ENCODE data around the gene KRTAP5-5.
"Not testable (repeated sequence)": the region's sequence is repeated elsewhere in the genome, so short reads cannot be mapped to it uniquely, and the experiment has no call there.

The KRTAP5-5 gene

GRCh38 chr11:1607156-1607845 lies 22.3 kb upstream of the KRTAP5-5 start:
- DNase-seq (ENCODE audit: low read depth, low spot score): not testable (repeated sequence)

- DNase-seq (ENCODE audit: low read depth, low spot score): not testable (repeated sequence)
These were observed 21.7 kb upstream of the KRTAP5-5 start for GRCh38 chr11:1607901-1608300.

GRCh38 chr11:1608363-1608762 lies 21.2 kb upstream of the KRTAP5-5 start, which contains the start of gene KRTAP5-3:
Gene KRTAP5-3 (minus strand): TSS chr11:1608463. CDS start chr11:1608385, 78 bp downstream.
- DNase-seq (ENCODE audit: low read depth, low spot score): no peak

- DNase-seq (ENCODE audit: low read depth, low spot score): no peak
These were observed 11.3 kb upstream of the KRTAP5-5 start for GRCh38 chr11:1618231-1618630.

- no peak for DNase-seq (ENCODE audit: low read depth, low spot score)
These were observed 10.1 kb upstream of the KRTAP5-5 start for GRCh38 chr11:1619449-1619848.

- DNase-seq (ENCODE audit: low read depth, low spot score): no peak
These were observed 7.5 kb upstream of the KRTAP5-5 start, which contains the start of gene KRTAP5-4 for GRCh38 chr11:1622086-1622485. Gene KRTAP5-4 (minus strand): TSS chr11:1622138. CDS start chr11:1622093, 45 bp downstream.

- no peak for DNase-seq (ENCODE audit: low read depth, low spot score)
These were observed 5.9 kb upstream of the KRTAP5-5 start for GRCh38 chr11:1623716-1624115.

- DNase-seq (ENCODE audit: low read depth, low spot score): no peak
These were observed 5.0 kb upstream of the KRTAP5-5 start for GRCh38 chr11:1624621-1625020.

GRCh38 chr11:1625541-1625940 lies 4.0 kb upstream of the KRTAP5-5 start:
- DNase-seq (ENCODE audit: low read depth, low spot score): no peak

- DNase-seq (ENCODE audit: low read depth, low spot score): no peak
These were observed 859 bp upstream of the KRTAP5-5 start for GRCh38 chr11:1628506-1629325.

- no peak for DNase-seq (ENCODE audit: low read depth, low spot score)
These were observed 696 bp downstream of the KRTAP5-5 start for GRCh38 chr11:1630271-1630670.

GRCh38 chr11:1631066-1631568 lies 1.5 kb downstream of the KRTAP5-5 start:
- no peak for DNase-seq (ENCODE audit: low read depth, low spot score)

- no peak for DNase-seq (ENCODE audit: low read depth, low spot score)
These were observed 2.6 kb downstream of the KRTAP5-5 start for GRCh38 chr11:1632053-1632714.

GRCh38 chr11:1633864-1634263 lies 4.3 kb downstream of the KRTAP5-5 start:
- no peak for DNase-seq (ENCODE audit: low read depth, low spot score)

- DNase-seq (ENCODE audit: low read depth, low spot score): no peak
These were observed 6.8 kb downstream of the KRTAP5-5 start for GRCh38 chr11:1636291-1636950.

GRCh38 chr11:1637628-1638027 lies 8.1 kb downstream of the KRTAP5-5 start:
- DNase-seq (ENCODE audit: low read depth, low spot score): no peak

GRCh38 chr11:1638344-1638743 lies 8.8 kb downstream of the KRTAP5-5 start:
- DNase-seq (ENCODE audit: low read depth, low spot score): no peak

- DNase-seq (ENCODE audit: low read depth, low spot score): no peak
These were observed 9.6 kb downstream of the KRTAP5-5 start for GRCh38 chr11:1639102-1639620.

GRCh38 chr11:1639666-1640065 lies 10.1 kb downstream of the KRTAP5-5 start:
- DNase-seq (ENCODE audit: low read depth, low spot score): no peak

- no peak for DNase-seq (ENCODE audit: low read depth, low spot score)
These were observed 10.7 kb downstream of the KRTAP5-5 start for GRCh38 chr11:1640076-1640946.
